Measurements from ENCODE around the gene AFF3.
"Not testable (repeated sequence)": the region's sequence is repeated elsewhere in the genome, so short reads cannot be mapped to it uniquely, and the experiment has no call there.

Gene AFF3

GRCh38 chr2:99504844-99505584, 637.4 kb downstream of the AFF3 start:
- DNase-seq: no peak

- not testable (repeated sequence) for DNase-seq
Measured at GRCh38 chr2:99503662-99504416, 638.6 kb downstream of the AFF3 start.

- no peak for DNase-seq
Measured at GRCh38 chr2:99496021-99496420, 646.4 kb downstream of the AFF3 start.

All from GDM1 (cell line).